B cell (primary cell): ENCODE results near the gene INSM1. TPM values are rescaled to one million over a fixed set of nuclear protein-coding genes. Genes with fewer than 3 reads are reported as not detected.

Experiments
- ATAC-seq: fragments of 200-7000 bp; cut with Tn5 transposase; one replicate; pipeline ENCODE4 v1.10.0; 2021; ENCODE audit warnings: low read depth, mild to moderate bottlenecking, moderate number of reproducible peaks, moderate library complexity
- CTCF ChIA-PET: fragments of 350-600 bp; sonication (Branson Sonifier 250); formaldehyde crosslinking; loops from one replicate; lab custom pipeline; 2021; ENCODE audit warnings: antibody characterized with exemption, inconsistent platforms; lab: Charles Lee
- POLR2A ChIA-PET: fragments of 350-600 bp; sonication (Branson Sonifier 250); formaldehyde crosslinking; loops from one replicate; lab custom pipeline; 2021; ENCODE audit warnings: antibody characterized with exemption; lab: Charles Lee
- DNase-seq: peaks from one replicate; pipeline ENCODE4 v3.0.0; 2013
- H2AFZ ChIP-seq: 2 replicates; pipeline ENCODE4 v1.6.1; 2012; ENCODE audit warnings: mild to moderate bottlenecking, low read depth, low read length; ENCODE audit not compliant: insufficient read depth, poor library complexity, severe bottlenecking
- H3K27ac ChIP-seq, 2 donors: 1 replicate in 1 of 2; 2 replicates in 1 of 2; pipeline ENCODE4 v1.5.1; 2012 to 2013; ENCODE audit warnings: low read length in 2 of 2, mild to moderate bottlenecking in 2 of 2, moderate library complexity in 1 of 2
- H3K27me3 ChIP-seq, 4 experiments: fragments of 200-600 bp in 1 of 4; sonication (generic) in 1 of 4; replicated peaks in 1 of 4; 1 replicate in 2 of 4; 2 replicates in 2 of 4; pipeline versions ENCODE4 v1.6.1 to v1.7.0; 2013 to 2016; ENCODE audit warnings: low read length in 3 of 4, mild to moderate bottlenecking in 2 of 4, mixed read lengths in 1 of 4, moderate library complexity in 1 of 4; ENCODE audit not compliant: insufficient read depth in 4 of 4, control insufficient read depth in 3 of 4; ENCODE audit errors: control extremely low read depth in 1 of 4
- H3K36me3 ChIP-seq, 2 experiments: replicated peaks in 1 of 2; 1 replicate in 1 of 2; 2 replicates in 1 of 2; pipeline versions ENCODE4 v1.6.1 to v1.7.1; 2013; ENCODE audit warnings: low read length in 1 of 2; ENCODE audit not compliant: insufficient read depth in 2 of 2, control insufficient read depth in 1 of 2; ENCODE audit errors: control extremely low read depth in 1 of 2, extremely low read depth in 1 of 2
- H3K4me1 ChIP-seq, 2 donors: fragments of 200-600 bp in 1 of 2; sonication (generic) in 1 of 2; 1 replicate in 1 of 2; 2 replicates in 1 of 2; pipeline versions ENCODE4 v1.5.1 to v1.6.1; 2013 to 2017; ENCODE audit warnings: low read length in 2 of 2; ENCODE audit not compliant: control insufficient read depth in 2 of 2, insufficient read depth in 2 of 2
- H3K4me2 ChIP-seq: replicated peaks from 2 replicates; pipeline ENCODE3; 2012; ENCODE audit warnings: mild to moderate bottlenecking, low read depth, low read length; ENCODE audit not compliant: poor library complexity, severe bottlenecking
- H3K4me3 ChIP-seq, 5 experiments: fragments of 200-600 bp in 1 of 5; sonication (generic) in 1 of 5; 1 replicate in 3 of 5; 2 replicates in 2 of 5; pipeline versions ENCODE4 v1.5.1 to v1.7.0; 2011 to 2016; ENCODE audit warnings: low read length in 4 of 5, mild to moderate bottlenecking in 4 of 5, low read depth in 2 of 5, control low read depth in 1 of 5, moderate library complexity in 1 of 5; ENCODE audit not compliant: insufficient read depth in 1 of 5; ENCODE audit errors: control extremely low read depth in 1 of 5, extremely low read depth in 1 of 5
- H3K79me2 ChIP-seq: fragments of 200-600 bp; sonication (generic); one replicate; pipeline ENCODE4 v1.6.0; 2016; ENCODE audit warnings: low read length; ENCODE audit not compliant: control insufficient read depth, insufficient read depth
- H3K9ac ChIP-seq: fragments of 200-600 bp; sonication (generic); 2 replicates; pipeline ENCODE4 v1.6.1; 2017; ENCODE audit warnings: mild to moderate bottlenecking, low read length, moderate library complexity
- H3K9me3 ChIP-seq, 3 donors: one replicate each; pipeline versions ENCODE4 v1.6.1 to v1.7.1; 2013; ENCODE audit warnings: low read length in 2 of 3; ENCODE audit not compliant: control insufficient read depth in 2 of 3, insufficient read depth in 1 of 3; ENCODE audit errors: control extremely low read depth in 1 of 3
- H4K20me1 ChIP-seq: 2 replicates; pipeline ENCODE4 v1.6.0; 2012; ENCODE audit warnings: mild to moderate bottlenecking, low read length; ENCODE audit not compliant: insufficient read depth, control insufficient read depth, poor library complexity, severe bottlenecking
- H3K27ac Mint-ChIP-seq: one replicate; pipeline ENCODE4 v1.8.0; 2021; ENCODE audit warnings: mixed read lengths
- H3K27me3 Mint-ChIP-seq: one replicate; pipeline ENCODE4 v1.8.0; 2021; ENCODE audit warnings: mixed read lengths
- H3K4me1 Mint-ChIP-seq: one replicate; pipeline ENCODE4 v1.8.0; 2021; ENCODE audit warnings: mixed read lengths
- H3K4me3 Mint-ChIP-seq: one replicate; pipeline ENCODE4 v1.8.0; 2021; ENCODE audit warnings: mixed read lengths
- H3K9me3 Mint-ChIP-seq: one replicate; pipeline ENCODE4 v1.8.0; 2022; ENCODE audit warnings: mixed read lengths; ENCODE audit not compliant: insufficient read depth
- CTCF ChIP-seq: fragments of 200-600 bp; IDR thresholded peaks from one replicate; pipeline ENCODE4 v1.8.0; 2022; ENCODE audit warnings: antibody characterized with exemption, mild to moderate bottlenecking
- EZH2 ChIP-seq: IDR thresholded peaks from 2 replicates; pipeline ENCODE4 v1.6.1; 2012; ENCODE audit warnings: borderline replicate concordance, low read depth, mild to moderate bottlenecking, moderate library complexity, low read length; ENCODE audit not compliant: insufficient read depth, poor library complexity, severe bottlenecking
- WGBS: methylation state at CpG from one replicate; pipeline ENCODE4 v1.1.5; 2013; ENCODE audit warnings: missing lambda C conversion rate; ENCODE audit not compliant: insufficient coverage; 5-methylcytosine and 5-hydroxymethylcytosine counted together
- intact Hi-C: fragments of 100-400 bp; cut with micrococcal nuclease; formaldehyde crosslinking; loops from one replicate; pipeline ENCODE4 v1.10.0; 2022
- polyA plus RNA-seq: library from polyadenylated mRNA; depleted of rRNA; stranded (reverse); fragments of >200 nt; gene quantifications from 2 replicates; pipeline ENCODE4 v1.2.3, GENCODE V29; 2012
- total RNA-seq, 2 donors: library from RNA; stranded (reverse); fragments of 120-200 nt in 1 of 2; gene quantifications; 1 replicate in 1 of 2; 2 replicates in 1 of 2; pipeline versions ENCODE4 v1.2.3 to v1.2.4, GENCODE V29; 2013 to 2022

INSM1 gene
- total and polyA plus RNA-seq, 2 donors (not counting 1 experiment from before 2014, with no cell fraction given): not detected

GRCh38 chr20:20364593-20365479 is 3.1 kb upstream of the INSM1 start:
- peaks cover 0 to 62% (median 34%) of the 10 kb centered on the region in 4 experiments for H3K27me3 ChIP-seq
- H3K4me1 ChIP-seq: peaks cover 29 to 33% of the 10 kb centered on the region in 2 donors
- peaks cover 41% of the 10 kb centered on the region for H3K4me1 Mint-ChIP-seq
- H3K36me3 ChIP-seq: no peaks in the 10 kb centered on the region
- WGBS: 10% methylated on average over 65 of the region's 70 CpGs
- ChIA-PET POLR2A (no interaction called here), CTCF (no interaction called here)
- H3K9ac ChIP-seq: no peak overlapping the region
- no peaks in the 10 kb centered on the region for H3K9me3 Mint-ChIP-seq
- H3K4me2 ChIP-seq: no peak overlapping the region
- H2AFZ ChIP-seq: peak overlapping the region; percentile 15
- H3K9me3 ChIP-seq: peaks cover 0 to 16% (median 1%) of the 10 kb centered on the region in 3 donors
- peaks cover 58% of the 10 kb centered on the region for H3K27me3 Mint-ChIP-seq
- no peak overlapping the region for H3K27ac ChIP-seq
- TF ChIP-seq CTCF: no peak
- TF ChIP-seq EZH2: no peak
- DNase-seq (peak; percentile 27), ATAC-seq (no peak)
- H4K20me1 ChIP-seq: no peaks in the 10 kb centered on the region
- H3K27ac Mint-ChIP-seq: peak overlapping the region; percentile 26
- intact Hi-C loops: loop anchor here (5.0 kb wide), 1 partner anchor 283 kb away; no protein-coding TSS in a partner anchor
- no peak overlapping the region for H3K4me3 ChIP-seq
- H3K4me3 Mint-ChIP-seq: peak overlapping the region; percentile 29
- no peaks in the 10 kb centered on the region for H3K79me2 ChIP-seq
